GM10248 (cell line): ENCODE results near the gene SLCO3A1.

ENCODE experiments used
- CTCF ChIA-PET: fragments of 300-600 bp; sonication (Branson Sonifier 250); formaldehyde crosslinking; extraction: SDS; loops from one replicate; lab custom pipeline; 2021; ENCODE audit warnings: antibody characterized with exemption; lab: Yijun Ruan, JAX
- POLR2A ChIA-PET: fragments of 350-650 bp; sonication (Branson Sonifier 250); formaldehyde crosslinking; extraction: SDS; loops from one replicate; lab custom pipeline; 2020; ENCODE audit warnings: antibody characterized with exemption; lab: Yijun Ruan, JAX
- DNase-seq: peaks from one replicate; pipeline ENCODE4 v3.0.0; 2012; ENCODE audit errors: extremely low spot score
- CTCF ChIP-seq: IDR thresholded peaks from 2 replicates; pipeline ENCODE4 v1.5.1; 2012; ENCODE audit warnings: mild to moderate bottlenecking, low read depth; ENCODE audit errors: extremely low read depth, missing control alignments, control extremely low read depth

Gene SLCO3A1

GRCh38 chr15:91946581-91947292 lies 93.2 kb downstream of the SLCO3A1 start:
- ChIA-PET POLR2A (no interaction called here), CTCF (interaction anchor here (1.0 to 1.4 kb wide), 3 partner anchors 9 to 240 kb away, joined by 3 to 4 read pairs (median 3); no protein-coding TSS in a partner anchor)
- no peak for DNase-seq
- TF ChIP-seq CTCF = no peak

GRCh38 chr15:91947293-91947679 lies 93.8 kb downstream of the SLCO3A1 start:
- no peak for DNase-seq
- ChIA-PET POLR2A (no interaction called here), CTCF (interaction anchor here (1.0 to 1.4 kb wide), 3 partner anchors 8 to 241 kb away, joined by 3 to 4 read pairs (median 3); no protein-coding TSS in a partner anchor)
- no peak for TF ChIP-seq CTCF

GRCh38 chr15:91947683-91948608 lies 94.4 kb downstream of the SLCO3A1 start:
- POLR2A ChIA-PET = no interaction called here
- no peak for TF ChIP-seq CTCF
- CTCF ChIA-PET = interaction anchor here (1.0 to 1.4 kb wide), 3 partner anchors 8 to 242 kb away, joined by 3 to 4 read pairs (median 3); no protein-coding TSS in a partner anchor
- no peak for DNase-seq

GRCh38 chr15:91949361-91949760 lies 95.9 kb downstream of the SLCO3A1 start:
- CTCF ChIA-PET = no interaction called here
- no peak for DNase-seq
- POLR2A ChIA-PET = no interaction called here
- no peak for TF ChIP-seq CTCF

GRCh38 chr15:91950054-91950453 lies 96.5 kb downstream of the SLCO3A1 start:
- no peak for DNase-seq
- ChIA-PET POLR2A (no interaction called here), CTCF (no interaction called here)
- no peak for TF ChIP-seq CTCF

DNA sequence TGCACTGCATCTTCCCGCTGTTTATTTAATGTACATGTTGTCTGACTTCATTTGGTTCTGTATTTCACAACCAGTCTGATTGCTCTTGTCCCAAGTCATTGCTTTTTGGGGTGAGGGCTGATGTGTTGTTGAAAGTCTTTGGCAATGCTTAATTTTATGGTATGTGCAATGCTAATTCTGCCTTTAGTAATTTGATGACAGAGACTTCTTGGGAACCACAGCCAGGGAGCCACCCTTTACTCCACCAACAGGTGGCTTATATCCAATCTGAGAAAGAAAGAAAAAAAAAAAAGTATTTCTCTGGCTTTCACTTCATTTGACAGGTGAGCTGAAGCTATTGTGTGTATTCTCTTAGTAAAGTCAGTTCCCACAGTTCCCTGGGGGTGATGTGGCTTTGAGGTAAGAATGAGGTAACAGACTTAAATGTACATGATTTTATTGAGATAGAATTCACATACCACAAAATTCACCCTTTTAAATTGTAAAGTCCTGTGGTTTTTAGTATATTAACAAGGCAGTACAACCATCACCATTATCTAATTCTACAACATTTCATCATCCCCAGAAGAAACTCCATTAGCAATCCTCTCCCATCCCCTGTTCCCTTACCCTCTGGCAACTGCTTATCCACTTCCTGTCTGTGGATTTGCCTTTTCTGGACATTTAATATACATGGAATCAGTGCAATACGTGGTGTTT lies 97.3 kb downstream of the SLCO3A1 start:
- no peak for DNase-seq
- CTCF ChIA-PET = no interaction called here
- no peak for TF ChIP-seq CTCF
- POLR2A ChIA-PET = no interaction called here
